HCT116 (cell line): ENCODE measurements around the gene TEKTIP1. TPM values are rescaled to one million over a fixed set of nuclear protein-coding genes. Genes with fewer than 3 reads are reported as not detected.

Experiments used
- ATAC-seq: fragments of 200-7000 bp; cut with Tn5 transposase; 2 replicates; pipeline ENCODE4 v1.9.1; 2020; ENCODE audit warnings: mild to moderate bottlenecking, moderate library complexity
- BruUV-seq: library from RNA; stranded (reverse); fragments of 400-500 nt; replicated peaks from 2 replicates; lab custom pipeline; 2021; lab: Mats Ljungman, UMichigan
- CTCF ChIA-PET: fragments of 300-600 bp; sonication (Branson Sonifier 250); formaldehyde crosslinking; loops from one replicate; lab custom pipeline; 2021; ENCODE audit warnings: antibody characterized with exemption; lab: Charles Lee
- POLR2A ChIA-PET: fragments of 300-600, 350-600 bp; sonication (Branson Sonifier 250); formaldehyde crosslinking; loops from one replicate; lab custom pipeline; 2021; ENCODE audit warnings: antibody characterized with exemption; lab: Charles Lee
- RAD21 ChIA-PET, 2 experiments: fragments of 300-600 bp; sonication (Branson Sonifier 250); formaldehyde crosslinking; loops; one replicate each; lab custom pipeline; 2023; ENCODE audit warnings: low total read pairs in 2 of 2; ENCODE audit not compliant: uncharacterized antibody in 2 of 2, unreplicated experiment in 2 of 2, low non-redundant PET in 1 of 2; lab: Charles Lee
- DNase-seq: peaks from one replicate; pipeline ENCODE4 v3.0.0-alpha.2; 2010; ENCODE audit warnings: low read depth, low spot score
- H2AFZ ChIP-seq: fragments of 200-600 bp; shearing (Covaris generic), sonication (generic); 2 replicates; pipeline ENCODE4 v1.6.1; 2017; ENCODE audit warnings: low read depth, mixed run types, mixed read lengths, antibody characterized with exemption, low read length; ENCODE audit not compliant: poor library complexity, severe bottlenecking
- H3K27ac ChIP-seq: 2 replicates; pipeline ENCODE4 v1.5.1; 2012; ENCODE audit warnings: low read depth, low read length
- H3K27me3 ChIP-seq: fragments of 200-600 bp; sonication (generic); 2 replicates; pipeline ENCODE4 v1.6.1; 2016; ENCODE audit warnings: mixed run types, low read length, mixed read lengths; ENCODE audit not compliant: insufficient read depth
- H3K36me3 ChIP-seq, 2 experiments: fragments of 200-500 bp in 1 of 2; fragments of 200-600 bp in 1 of 2; sonication (Bioruptor generic) in 1 of 2; sonication (generic) in 1 of 2; 2 replicates each; pipeline versions ENCODE4 v1.5.1 to v1.6.1; 2014 to 2016; ENCODE audit warnings: low read length in 2 of 2, inconsistent platforms in 1 of 2, mixed read lengths in 1 of 2, mixed run types in 1 of 2; ENCODE audit not compliant: insufficient read depth in 2 of 2, control insufficient read depth in 1 of 2
- H3K4me1 ChIP-seq, 2 experiments: fragments of 200-600 bp in 1 of 2; sonication (generic) in 1 of 2; 2 replicates each; pipeline versions ENCODE4 v1.5.1 to v1.6.1; 2012 to 2017; ENCODE audit warnings: low read length in 2 of 2, inconsistent platforms in 1 of 2, mild to moderate bottlenecking in 1 of 2, mixed read lengths in 1 of 2, mixed run types in 1 of 2, moderate library complexity in 1 of 2; ENCODE audit not compliant: insufficient read depth in 2 of 2, control insufficient read depth in 1 of 2
- H3K4me2 ChIP-seq: fragments of 200-600 bp; sonication (generic); 2 replicates; pipeline ENCODE4 v1.6.1; 2017; ENCODE audit warnings: mixed run types, low read length, mixed read lengths
- H3K4me3 ChIP-seq, 2 experiments: fragments of 200-600 bp in 1 of 2; sonication (generic) in 1 of 2; replicated peaks in 1 of 2; 2 replicates each; pipeline ENCODE4 v1.5.1; 2011 to 2016; ENCODE audit warnings: low read length in 2 of 2, control low read depth in 1 of 2, low read depth in 1 of 2, mild to moderate bottlenecking in 1 of 2, mixed read lengths in 1 of 2, mixed run types in 1 of 2
- H3K79me2 ChIP-seq: fragments of 200-600 bp; sonication (generic); 2 replicates; pipeline ENCODE4 v1.6.1; 2017; ENCODE audit warnings: mild to moderate bottlenecking, mixed run types, low read length, moderate library complexity, mixed read lengths; ENCODE audit not compliant: insufficient read depth
- H3K9ac ChIP-seq: fragments of 200-600 bp; sonication (generic); 2 replicates; pipeline ENCODE4 v1.6.1; 2016; ENCODE audit warnings: low read length, mixed read lengths
- H3K9me2 ChIP-seq: fragments of 200-600 bp; sonication (generic), shearing (Covaris generic); 2 replicates; pipeline ENCODE4 v1.6.1; 2017; ENCODE audit warnings: mixed run types, mild to moderate bottlenecking, moderate library complexity; ENCODE audit not compliant: insufficient read depth
- H3K9me3 ChIP-seq, 2 experiments: fragments of 200-500 bp in 1 of 2; fragments of 200-600 bp in 1 of 2; sonication (Bioruptor generic) in 1 of 2; sonication (generic) in 1 of 2; 2 replicates each; pipeline ENCODE4 v1.6.1; 2014 to 2017; ENCODE audit warnings: low read length in 2 of 2, mixed read lengths in 2 of 2, inconsistent platforms in 1 of 2, low read depth in 1 of 2, mild to moderate bottlenecking in 1 of 2, mixed run types in 1 of 2, moderate library complexity in 1 of 2; ENCODE audit not compliant: control insufficient read depth in 1 of 2, insufficient read depth in 1 of 2
- H4K20me1 ChIP-seq: fragments of 200-600 bp; sonication (generic), shearing (Covaris generic); 2 replicates; pipeline ENCODE4 v1.6.1; 2017; ENCODE audit warnings: mixed run types, mild to moderate bottlenecking, moderate library complexity; ENCODE audit not compliant: insufficient read depth
- EGR1 ChIP-seq: IDR thresholded peaks from 2 replicates; pipeline ENCODE4 v1.6.1; 2012; ENCODE audit warnings: low read depth
- ELF1 ChIP-seq: IDR thresholded peaks from 2 replicates; pipeline ENCODE4 v1.6.1; 2012; ENCODE audit warnings: low read depth, borderline replicate concordance
- EZH2 ChIP-seq: fragments of 200-600 bp; sonication (generic); IDR thresholded peaks from 2 replicates; pipeline ENCODE4 v1.6.1; 2017; ENCODE audit warnings: antibody characterized with exemption, mixed run types
- EZH2phosphoT487 ChIP-seq: fragments of 200-600 bp; IDR thresholded peaks from 2 replicates; pipeline ENCODE4 v1.6.1; 2018; ENCODE audit warnings: antibody characterized with exemption, borderline replicate concordance
- FOSL1 ChIP-seq: IDR thresholded peaks from 2 replicates; pipeline ENCODE4 v1.6.1; 2012; ENCODE audit warnings: low read depth
- JUND ChIP-seq: IDR thresholded peaks from 2 replicates; pipeline ENCODE4 v1.6.1; 2012
- POLR2A ChIP-seq: IDR thresholded peaks from 2 replicates; pipeline ENCODE4 v1.7.0; 2011; ENCODE audit warnings: borderline replicate concordance; ENCODE audit not compliant: insufficient read depth, insufficient read length; ENCODE audit errors: extremely low read depth
- POLR2AphosphoS5 ChIP-seq: IDR thresholded peaks from 2 replicates; pipeline ENCODE4 v1.6.1; 2011; ENCODE audit warnings: mild to moderate bottlenecking, low read depth, low read length, moderate library complexity
- RAD21 ChIP-seq: IDR thresholded peaks from 2 replicates; pipeline ENCODE4 v1.6.1; 2012; ENCODE audit warnings: low read depth, mild to moderate bottlenecking
- SIN3A ChIP-seq: IDR thresholded peaks from 2 replicates; pipeline ENCODE4 v1.6.1; 2012; ENCODE audit warnings: low read depth
- SP1 ChIP-seq: IDR thresholded peaks from 2 replicates; pipeline ENCODE4 v1.6.1; 2012; ENCODE audit warnings: low read depth
- SRF ChIP-seq: IDR thresholded peaks from 2 replicates; pipeline ENCODE4 v1.6.1; 2012; ENCODE audit warnings: low read depth
- YY1 ChIP-seq: IDR thresholded peaks from 2 replicates; pipeline ENCODE4 v1.6.1; 2011; ENCODE audit warnings: low read length, low read depth, moderate library complexity, mild to moderate bottlenecking; ENCODE audit not compliant: insufficient replicate concordance; ENCODE audit errors: extremely low read depth
- ZFX ChIP-seq: fragments of 450-650 bp; IDR thresholded peaks from 2 replicates; pipeline ENCODE4 v1.6.1; 2017
- ZNF274 ChIP-seq: fragments of 200-500 bp; sonication (Bioruptor generic); IDR thresholded peaks from 2 replicates; pipeline ENCODE4 v1.6.1; 2014; ENCODE audit warnings: mild to moderate bottlenecking, low read depth, low read length, inconsistent platforms
- intact Hi-C: fragments of 100-400 bp; cut with micrococcal nuclease; formaldehyde crosslinking; loops from 2 replicates; pipeline ENCODE4 v1.10.0; 2022
- total RNA-seq: library from RNA; stranded (reverse); gene quantifications from one replicate; pipeline ENCODE4 v1.2.1, GENCODE V29; 2021; ENCODE audit not compliant: unreplicated experiment
- TF ChIP-seq, protein P1 (sequence below): IDR thresholded peaks from 2 replicates; pipeline ENCODE4 v1.6.1; 2012
- TF ChIP-seq, protein P2 (sequence below): IDR thresholded peaks from 2 replicates; pipeline ENCODE4 v1.6.1; 2011; ENCODE audit warnings: mild to moderate bottlenecking, low read length, moderate library complexity; ENCODE audit not compliant: insufficient replicate concordance; ENCODE audit errors: extremely low read depth
- TF ChIP-seq, protein P3 (sequence below): IDR thresholded peaks from 2 replicates; pipeline ENCODE4 v1.6.1; 2012
- TF ChIP-seq, protein P4 (sequence below): IDR thresholded peaks from 2 replicates; pipeline ENCODE4 v1.6.1; 2012; ENCODE audit warnings: low read depth

The TEKTIP1 gene
- total RNA-seq, 1 experiment from 2014 or later = 1.2 TPM

DNA sequence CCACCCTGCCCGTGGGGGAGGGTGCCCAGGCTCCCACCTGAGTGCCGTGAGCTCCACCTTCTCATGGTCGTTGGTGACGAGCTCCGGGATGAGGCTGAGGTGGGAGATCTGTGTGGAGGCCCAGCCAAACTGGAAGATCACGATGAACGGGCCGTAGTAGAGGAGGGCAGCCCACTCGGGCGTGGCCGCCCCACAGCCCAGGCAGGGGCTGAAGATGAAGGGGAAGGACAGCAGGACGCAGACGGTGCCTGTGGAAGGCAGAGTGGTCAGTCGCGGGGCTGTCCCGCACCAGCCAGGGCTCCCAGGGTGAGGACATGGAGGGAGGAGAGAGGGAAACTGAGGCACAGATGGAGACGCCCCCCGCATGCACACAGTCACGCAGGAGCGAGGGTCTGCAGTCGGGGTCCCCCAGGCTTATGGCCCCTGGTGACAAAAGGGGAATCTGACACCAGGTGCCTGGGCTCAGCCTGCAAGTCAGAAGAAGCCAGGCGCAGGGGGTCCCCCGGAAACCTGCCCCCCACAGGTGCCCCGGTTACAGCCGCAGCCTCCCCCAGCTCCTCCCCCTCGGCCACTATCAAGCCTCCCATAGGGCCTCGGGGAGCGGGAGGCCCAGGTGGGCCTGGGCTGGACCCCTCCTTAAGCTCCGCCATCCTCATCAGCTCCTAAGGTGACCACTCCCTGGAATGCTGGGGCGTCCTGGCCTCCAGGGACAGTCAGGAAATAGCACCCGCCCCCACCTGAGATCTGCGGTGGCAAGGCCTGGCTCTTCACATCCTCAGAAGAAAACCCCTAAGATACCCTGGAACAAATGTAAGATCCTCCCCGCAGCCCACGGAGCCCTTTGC is 12.2 kb downstream of the TEKTIP1 start:
- ATAC-seq (no peak), DNase-seq (no peak)
- TF ChIP-seq EGR1 (no peak), YY1 (no peak), EZH2phosphoT487 (no peak), POLR2AphosphoS5 (no peak), ZNF274 (no peak), JUND (no peak), RAD21 (no peak), ZFX (no peak), POLR2A (no peak), FOSL1 (no peak), SP1 (no peak), EZH2 (no peak), SIN3A (no peak), ELF1 (no peak), SRF (no peak)
- TF ChIP-seq, protein P1, sequence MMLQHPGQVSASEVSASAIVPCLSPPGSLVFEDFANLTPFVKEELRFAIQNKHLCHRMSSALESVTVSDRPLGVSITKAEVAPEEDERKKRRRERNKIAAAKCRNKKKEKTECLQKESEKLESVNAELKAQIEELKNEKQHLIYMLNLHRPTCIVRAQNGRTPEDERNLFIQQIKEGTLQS = no peak
- TF ChIP-seq, protein P2, sequence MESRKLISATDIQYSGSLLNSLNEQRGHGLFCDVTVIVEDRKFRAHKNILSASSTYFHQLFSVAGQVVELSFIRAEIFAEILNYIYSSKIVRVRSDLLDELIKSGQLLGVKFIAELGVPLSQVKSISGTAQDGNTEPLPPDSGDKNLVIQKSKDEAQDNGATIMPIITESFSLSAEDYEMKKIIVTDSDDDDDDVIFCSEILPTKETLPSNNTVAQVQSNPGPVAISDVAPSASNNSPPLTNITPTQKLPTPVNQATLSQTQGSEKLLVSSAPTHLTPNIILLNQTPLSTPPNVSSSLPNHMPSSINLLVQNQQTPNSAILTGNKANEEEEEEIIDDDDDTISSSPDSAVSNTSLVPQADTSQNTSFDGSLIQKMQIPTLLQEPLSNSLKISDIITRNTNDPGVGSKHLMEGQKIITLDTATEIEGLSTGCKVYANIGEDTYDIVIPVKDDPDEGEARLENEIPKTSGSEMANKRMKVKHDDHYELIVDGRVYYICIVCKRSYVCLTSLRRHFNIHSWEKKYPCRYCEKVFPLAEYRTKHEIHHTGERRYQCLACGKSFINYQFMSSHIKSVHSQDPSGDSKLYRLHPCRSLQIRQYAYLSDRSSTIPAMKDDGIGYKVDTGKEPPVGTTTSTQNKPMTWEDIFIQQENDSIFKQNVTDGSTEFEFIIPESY = no peak
- TF ChIP-seq, protein P3, sequence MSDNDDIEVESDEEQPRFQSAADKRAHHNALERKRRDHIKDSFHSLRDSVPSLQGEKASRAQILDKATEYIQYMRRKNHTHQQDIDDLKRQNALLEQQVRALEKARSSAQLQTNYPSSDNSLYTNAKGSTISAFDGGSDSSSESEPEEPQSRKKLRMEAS = no peak
- TF ChIP-seq, protein P4, sequence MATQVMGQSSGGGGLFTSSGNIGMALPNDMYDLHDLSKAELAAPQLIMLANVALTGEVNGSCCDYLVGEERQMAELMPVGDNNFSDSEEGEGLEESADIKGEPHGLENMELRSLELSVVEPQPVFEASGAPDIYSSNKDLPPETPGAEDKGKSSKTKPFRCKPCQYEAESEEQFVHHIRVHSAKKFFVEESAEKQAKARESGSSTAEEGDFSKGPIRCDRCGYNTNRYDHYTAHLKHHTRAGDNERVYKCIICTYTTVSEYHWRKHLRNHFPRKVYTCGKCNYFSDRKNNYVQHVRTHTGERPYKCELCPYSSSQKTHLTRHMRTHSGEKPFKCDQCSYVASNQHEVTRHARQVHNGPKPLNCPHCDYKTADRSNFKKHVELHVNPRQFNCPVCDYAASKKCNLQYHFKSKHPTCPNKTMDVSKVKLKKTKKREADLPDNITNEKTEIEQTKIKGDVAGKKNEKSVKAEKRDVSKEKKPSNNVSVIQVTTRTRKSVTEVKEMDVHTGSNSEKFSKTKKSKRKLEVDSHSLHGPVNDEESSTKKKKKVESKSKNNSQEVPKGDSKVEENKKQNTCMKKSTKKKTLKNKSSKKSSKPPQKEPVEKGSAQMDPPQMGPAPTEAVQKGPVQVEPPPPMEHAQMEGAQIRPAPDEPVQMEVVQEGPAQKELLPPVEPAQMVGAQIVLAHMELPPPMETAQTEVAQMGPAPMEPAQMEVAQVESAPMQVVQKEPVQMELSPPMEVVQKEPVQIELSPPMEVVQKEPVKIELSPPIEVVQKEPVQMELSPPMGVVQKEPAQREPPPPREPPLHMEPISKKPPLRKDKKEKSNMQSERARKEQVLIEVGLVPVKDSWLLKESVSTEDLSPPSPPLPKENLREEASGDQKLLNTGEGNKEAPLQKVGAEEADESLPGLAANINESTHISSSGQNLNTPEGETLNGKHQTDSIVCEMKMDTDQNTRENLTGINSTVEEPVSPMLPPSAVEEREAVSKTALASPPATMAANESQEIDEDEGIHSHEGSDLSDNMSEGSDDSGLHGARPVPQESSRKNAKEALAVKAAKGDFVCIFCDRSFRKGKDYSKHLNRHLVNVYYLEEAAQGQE = no peak
- no peak overlapping the region for H3K4me3 ChIP-seq
- no peak overlapping the region for H2AFZ ChIP-seq
- ChIA-PET CTCF (no interaction called here), POLR2A (no interaction called here), RAD21 (no interaction called here)
- H3K36me3 ChIP-seq = peaks cover 2 to 18% of the 10 kb centered on the region in 2 experiments; a peak in 3 of 4 replicates
- no peak overlapping the region; the same call in 1 of the 2 replicates for H3K27ac ChIP-seq
- H3K79me2 ChIP-seq = peaks cover 71% of the 10 kb centered on the region
- no peaks in the 10 kb centered on the region for H3K9me3 ChIP-seq
- no peaks in the 10 kb centered on the region for H3K9me2 ChIP-seq
- H3K27me3 ChIP-seq = no peaks in the 10 kb centered on the region
- H3K4me1 ChIP-seq = peaks cover 8 to 28% of the 10 kb centered on the region in 2 experiments
- intact Hi-C loops = no loop called here
- H3K9ac ChIP-seq = no peak overlapping the region
- H3K4me2 ChIP-seq = no peak overlapping the region
- peaks cover 3% of the 10 kb centered on the region; the same call in 1 of the 2 replicates for H4K20me1 ChIP-seq
- no TSS peak for BruUV-seq
